ENCODE data around the gene CSRNP3.

The CSRNP3 gene

DNA sequence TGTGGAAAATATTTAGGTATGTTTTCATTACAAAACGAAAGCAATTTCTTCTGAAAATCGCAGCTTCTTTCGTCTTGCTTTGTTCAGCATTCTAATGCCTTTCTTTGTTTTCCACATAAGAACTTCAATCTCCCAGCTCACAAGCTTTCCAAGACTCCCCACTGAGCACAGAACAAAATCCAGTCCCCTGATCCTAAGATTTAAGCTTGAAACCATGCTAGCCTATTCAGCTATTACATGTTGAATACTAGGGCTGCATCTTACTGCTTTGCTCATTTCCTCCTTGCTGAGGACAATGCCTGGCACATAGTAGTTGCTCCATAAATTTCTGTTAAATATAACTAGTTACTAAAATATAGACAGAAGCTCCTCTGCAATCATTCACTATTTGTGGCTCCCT is 163.9 kb downstream of the CSRNP3 start:
- no peak overlapping the region for H3K27ac ChIP-seq
- DNase-seq (ENCODE audit: low spot score): no peak
- TF ChIP-seq, protein P1, sequence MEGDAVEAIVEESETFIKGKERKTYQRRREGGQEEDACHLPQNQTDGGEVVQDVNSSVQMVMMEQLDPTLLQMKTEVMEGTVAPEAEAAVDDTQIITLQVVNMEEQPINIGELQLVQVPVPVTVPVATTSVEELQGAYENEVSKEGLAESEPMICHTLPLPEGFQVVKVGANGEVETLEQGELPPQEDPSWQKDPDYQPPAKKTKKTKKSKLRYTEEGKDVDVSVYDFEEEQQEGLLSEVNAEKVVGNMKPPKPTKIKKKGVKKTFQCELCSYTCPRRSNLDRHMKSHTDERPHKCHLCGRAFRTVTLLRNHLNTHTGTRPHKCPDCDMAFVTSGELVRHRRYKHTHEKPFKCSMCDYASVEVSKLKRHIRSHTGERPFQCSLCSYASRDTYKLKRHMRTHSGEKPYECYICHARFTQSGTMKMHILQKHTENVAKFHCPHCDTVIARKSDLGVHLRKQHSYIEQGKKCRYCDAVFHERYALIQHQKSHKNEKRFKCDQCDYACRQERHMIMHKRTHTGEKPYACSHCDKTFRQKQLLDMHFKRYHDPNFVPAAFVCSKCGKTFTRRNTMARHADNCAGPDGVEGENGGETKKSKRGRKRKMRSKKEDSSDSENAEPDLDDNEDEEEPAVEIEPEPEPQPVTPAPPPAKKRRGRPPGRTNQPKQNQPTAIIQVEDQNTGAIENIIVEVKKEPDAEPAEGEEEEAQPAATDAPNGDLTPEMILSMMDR (IDR thresholded peaks at IDR 0.05): no peak
- no peak overlapping the region for H3K4me3 ChIP-seq

- H3K4me3 ChIP-seq: no peak overlapping the region
- TF ChIP-seq, protein P1 (IDR thresholded peaks at IDR 0.05): no peak
- H3K27ac ChIP-seq: no peak overlapping the region
- DNase-seq (ENCODE audit: low spot score): no peak
These were observed 164.8 kb downstream of the CSRNP3 start for GRCh38 chr2:165634282-165634681.

GRCh38 chr2:165634855-165635254 is 165.4 kb downstream of the CSRNP3 start:
- Histone ChIP-seq H3K4me3 (no peak overlapping the region), H3K27ac (peak overlapping the region in 1 of 2 donors; percentile 32)
- TF ChIP-seq, protein P1 (IDR thresholded peaks at IDR 0.05): no peak
- no peak for DNase-seq (ENCODE audit: low spot score)

GRCh38 chr2:165635532-165635931 is 166.0 kb downstream of the CSRNP3 start:
- TF ChIP-seq, protein P1 (IDR thresholded peaks at IDR 0.05): no peak
- no peak for DNase-seq (ENCODE audit: low spot score)
- no peak overlapping the region for H3K27ac ChIP-seq
- H3K4me3 ChIP-seq: no peak overlapping the region

DNA sequence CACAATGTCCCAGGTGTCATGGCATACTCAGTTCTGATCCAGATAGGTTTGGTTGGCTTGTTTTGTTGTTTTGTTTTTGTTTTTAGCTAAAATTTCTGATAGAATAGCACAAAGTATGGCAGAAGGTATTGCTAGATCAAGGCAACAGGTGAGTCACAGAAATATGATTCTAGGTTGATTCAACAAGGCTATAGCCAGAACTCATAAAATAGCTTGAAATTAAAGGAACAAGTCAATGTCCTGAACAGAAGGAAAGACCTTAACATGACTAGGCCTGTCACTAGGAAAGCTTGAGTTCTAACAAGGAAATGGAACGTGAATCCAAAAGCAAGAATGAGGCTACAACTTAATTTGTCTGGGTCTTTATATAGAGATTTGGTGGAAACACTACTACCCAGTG is 167.5 kb downstream of the CSRNP3 start:
- Histone ChIP-seq H3K27ac (no peak overlapping the region), H3K4me3 (no peak overlapping the region)
- TF ChIP-seq, protein P1 (IDR thresholded peaks at IDR 0.05): no peak
- DNase-seq (ENCODE audit: low spot score): no peak

- no peak for DNase-seq (ENCODE audit: low spot score)
- Histone ChIP-seq H3K27ac (no peak overlapping the region), H3K4me3 (no peak overlapping the region)
- TF ChIP-seq, protein P1 (IDR thresholded peaks at IDR 0.05): no peak
These were observed 167.9 kb downstream of the CSRNP3 start for GRCh38 chr2:165637396-165637795.

GRCh38 chr2:165639504-165639903 is 170.0 kb downstream of the CSRNP3 start:
- H3K4me3 ChIP-seq: no peak overlapping the region
- no peak overlapping the region for H3K27ac ChIP-seq
- TF ChIP-seq, protein P1 (IDR thresholded peaks at IDR 0.05): no peak
- DNase-seq (ENCODE audit: low spot score): no peak
